Hepatic stellate cell (primary cell): ENCODE measurements around the gene OR13A1.
"Not testable (repeated sequence)": the region's sequence is repeated elsewhere in the genome, so short reads cannot be mapped to it uniquely, and the experiment has no call there.

ENCODE experiments used
- DNase-seq: peaks from one replicate; pipeline ENCODE4 v3.0.0; 2011; ENCODE audit warnings: low spot score

The OR13A1 gene

GRCh38 chr10:45280113-45280760 is 35.2 kb downstream of the OR13A1 start:
- no peak for DNase-seq

- DNase-seq: no peak
Observed at GRCh38 chr10:45279682-45280081, 35.7 kb downstream of the OR13A1 start.

- DNase-seq: no peak
Observed at GRCh38 chr10:45278860-45279498, 36.4 kb downstream of the OR13A1 start.

GRCh38 chr10:45276146-45276545 is 39.3 kb downstream of the OR13A1 start:
- not testable (repeated sequence) for DNase-seq

- no peak for DNase-seq
Observed at GRCh38 chr10:45274364-45274763, 41.0 kb downstream of the OR13A1 start.

GRCh38 chr10:45267777-45268176 is 47.6 kb downstream of the OR13A1 start:
- not testable (repeated sequence) for DNase-seq

- no peak for DNase-seq
Observed at GRCh38 chr10:45265996-45266395, 49.4 kb downstream of the OR13A1 start.

- no peak for DNase-seq
Observed at GRCh38 chr10:45261946-45262345, 53.5 kb downstream of the OR13A1 start.

GRCh38 chr10:45261243-45261775 is 54.1 kb downstream of the OR13A1 start:
- DNase-seq: no peak

- DNase-seq: not testable (repeated sequence)
Observed at GRCh38 chr10:45260635-45261034, 54.8 kb downstream of the OR13A1 start.

GRCh38 chr10:45259786-45260495 is 55.5 kb downstream of the OR13A1 start:
- DNase-seq: not testable (repeated sequence)

- DNase-seq: no peak
Observed at GRCh38 chr10:45257600-45257999, 57.8 kb downstream of the OR13A1 start.

- no peak for DNase-seq
Observed at GRCh38 chr10:45256246-45256645, 59.2 kb downstream of the OR13A1 start.

GRCh38 chr10:45255706-45256105 is 59.7 kb downstream of the OR13A1 start:
- no peak for DNase-seq

- no peak for DNase-seq
Observed at GRCh38 chr10:45254892-45255291, 60.5 kb downstream of the OR13A1 start.

- no peak for DNase-seq
Observed at GRCh38 chr10:45253183-45253914, 62.1 kb downstream of the OR13A1 start.
